Measurements from ENCODE around the gene SRBD1. TPM values are rescaled to one million over a fixed set of nuclear protein-coding genes. Genes with fewer than 3 reads are reported as not detected.

SRBD1 gene
- total RNA-seq, 4 donors from 2014 or later = 13.5 to 36.2 (median 26.8) TPM

- peaks cover 0 to 11% (median 2%) of the 10 kb centered on the region in 4 donors for H3K36me3 ChIP-seq
- TF ChIP-seq POLR2AphosphoS5 (IDR thresholded peaks at IDR 0.05) = no peak
- no peak for TF ChIP-seq POLR2A (IDR thresholded peaks at IDR 0.05)
- TF ChIP-seq EP300 (IDR thresholded peaks at IDR 0.05; ENCODE audit: low read depth) = no peak
- no peak for TF ChIP-seq CTCF (IDR thresholded peaks at IDR 0.05)
- no peak for DNase-seq
- no peak overlapping the region for H3K27ac ChIP-seq
- no peaks in the 10 kb centered on the region for H3K27me3 ChIP-seq
- in situ Hi-C loops (cut with MboI; ENCODE audit: low pct_ligation_motif_present in 1 of 4, low pct_unique_long_range_greater_than_20kb in 1 of 4, low sequenced_read_pairs in 3 of 4) = no loop called here
- WGBS, 2 donors (ENCODE audit: low coverage in 1 of 2) = 57 to 83% methylated on average over 4 of the region's 4 CpGs
- H3K4me1 ChIP-seq = no peaks in the 10 kb centered on the region
- H3K4me3 ChIP-seq = no peak overlapping the region
- intact Hi-C loops (cut with DNase I; ENCODE audit: low total_unique reads) = no loop called here
- no peaks in the 10 kb centered on the region for H3K9me3 ChIP-seq
Observed at GRCh38 chr2:45388541-45389100, 222.4 kb downstream of the SRBD1 start.

- Histone ChIP-seq H3K4me1 (peaks cover 0 to 8% (median 0%) of the 10 kb centered on the region in 4 donors), H3K9me3 (no peaks in the 10 kb centered on the region), H3K27ac (no peak overlapping the region), H3K36me3 (no peaks in the 10 kb centered on the region), H3K4me3 (no peak overlapping the region), H3K27me3 (no peaks in the 10 kb centered on the region)
- no peak for TF ChIP-seq POLR2A (IDR thresholded peaks at IDR 0.05)
- TF ChIP-seq EP300 (IDR thresholded peaks at IDR 0.05; ENCODE audit: low read depth) = no peak
- TF ChIP-seq CTCF (IDR thresholded peaks at IDR 0.05) = no peak
- no peak for TF ChIP-seq POLR2AphosphoS5 (IDR thresholded peaks at IDR 0.05)
- in situ Hi-C loops (cut with MboI; ENCODE audit: low pct_ligation_motif_present in 1 of 4, low pct_unique_long_range_greater_than_20kb in 1 of 4, low sequenced_read_pairs in 3 of 4) (no loop called here), intact Hi-C loops (cut with DNase I; ENCODE audit: low total_unique reads) (no loop called here)
- WGBS, 2 donors (ENCODE audit: low coverage in 1 of 2) = 83% methylated on average over 1 of the region's 1 CpG; no CpG with 5 or more reads in 1 of the 2 donors
- DNase-seq = no peak
Observed at GRCh38 chr2:45382744-45383143, 228.3 kb downstream of the SRBD1 start.

GRCh38 chr2:45380131-45380836 is 230.8 kb downstream of the SRBD1 start:
- Histone ChIP-seq H3K27me3 (no peaks in the 10 kb centered on the region), H3K4me1 (peaks cover 0 to 8% (median 0%) of the 10 kb centered on the region in 4 donors), H3K4me3 (no peak overlapping the region), H3K27ac (no peak overlapping the region), H3K9me3 (no peaks in the 10 kb centered on the region), H3K36me3 (no peaks in the 10 kb centered on the region)
- in situ Hi-C loops (cut with MboI; ENCODE audit: low pct_ligation_motif_present in 1 of 4, low pct_unique_long_range_greater_than_20kb in 1 of 4, low sequenced_read_pairs in 3 of 4) (no loop called here), intact Hi-C loops (cut with DNase I; ENCODE audit: low total_unique reads) (no loop called here)
- WGBS, 2 donors (ENCODE audit: low coverage in 1 of 2) = 80 to 100% methylated on average over 2 to 3 of the region's 3 CpGs
- no peak for DNase-seq
- TF ChIP-seq CTCF (IDR thresholded peaks at IDR 0.05) (no peak), POLR2AphosphoS5 (IDR thresholded peaks at IDR 0.05) (no peak), POLR2A (IDR thresholded peaks at IDR 0.05) (no peak), EP300 (IDR thresholded peaks at IDR 0.05; ENCODE audit: low read depth) (no peak)

GRCh38 chr2:45379399-45380087 is 231.5 kb downstream of the SRBD1 start:
- Histone ChIP-seq H3K4me3 (no peak overlapping the region), H3K9me3 (no peaks in the 10 kb centered on the region), H3K27me3 (no peaks in the 10 kb centered on the region), H3K36me3 (no peaks in the 10 kb centered on the region), H3K27ac (no peak overlapping the region), H3K4me1 (peaks cover 0 to 8% (median 0%) of the 10 kb centered on the region in 4 donors)
- no peak for DNase-seq
- WGBS, 2 donors (ENCODE audit: low coverage in 1 of 2) = 90 to 92% methylated on average over 3 of the region's 3 CpGs
- in situ Hi-C loops (cut with MboI; ENCODE audit: low pct_ligation_motif_present in 1 of 4, low pct_unique_long_range_greater_than_20kb in 1 of 4, low sequenced_read_pairs in 3 of 4) = no loop called here
- intact Hi-C loops (cut with DNase I; ENCODE audit: low total_unique reads) = loop anchor here (2.0 kb wide), 1 partner anchor 73 kb away; no protein-coding TSS in a partner anchor
- no peak for TF ChIP-seq EP300 (IDR thresholded peaks at IDR 0.05; ENCODE audit: low read depth)
- TF ChIP-seq POLR2AphosphoS5 (IDR thresholded peaks at IDR 0.05) = no peak
- TF ChIP-seq POLR2A (IDR thresholded peaks at IDR 0.05) = no peak
- no peak for TF ChIP-seq CTCF (IDR thresholded peaks at IDR 0.05)

Data from transverse colon (tissue), 4 donors.